Measurements from ENCODE around the gene PEPD. TPM values are rescaled to one million over a fixed set of nuclear protein-coding genes. Genes with fewer than 3 reads are reported as not detected.

PEPD gene
- total and polyA plus RNA-seq, 5 experiments from 2014 or later = 31.6 to 139 (median 117) TPM

DNA sequence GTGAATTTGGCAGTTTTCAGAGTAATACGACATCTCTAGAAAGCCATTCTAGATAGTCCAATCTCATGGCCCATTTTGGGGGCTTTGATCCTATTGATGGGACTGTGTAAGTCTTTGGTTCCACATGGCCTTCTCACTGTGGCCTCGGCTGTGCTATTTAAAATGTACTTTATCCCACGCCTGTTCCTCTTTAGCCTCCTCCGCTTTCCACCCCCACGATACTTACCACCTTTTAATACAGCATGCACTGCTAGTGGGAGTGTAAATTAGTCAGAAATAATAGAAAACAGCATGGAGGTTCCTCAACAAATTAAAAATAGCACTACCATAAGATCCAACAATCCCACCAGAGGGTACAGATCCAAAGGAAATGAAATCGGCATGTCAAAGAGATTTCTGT is 176.4 kb downstream of the PEPD start:
- Mint-ChIP-seq H3K27ac (no peak overlapping the region), H3K27me3 (peaks cover 9 to 63% (median 37%) of the 10 kb centered on the region in 5 donors), H3K4me3 (no peak overlapping the region), H3K36me3 (no peaks in the 10 kb centered on the region), H3K4me1 (peaks cover 0 to 2% (median 0%) of the 10 kb centered on the region in 4 donors), H3K9me3 (no peaks in the 10 kb centered on the region)
- POLR2A ChIA-PET = no interaction called here
- no peak for ATAC-seq
- DNase-seq = no peak

DNA sequence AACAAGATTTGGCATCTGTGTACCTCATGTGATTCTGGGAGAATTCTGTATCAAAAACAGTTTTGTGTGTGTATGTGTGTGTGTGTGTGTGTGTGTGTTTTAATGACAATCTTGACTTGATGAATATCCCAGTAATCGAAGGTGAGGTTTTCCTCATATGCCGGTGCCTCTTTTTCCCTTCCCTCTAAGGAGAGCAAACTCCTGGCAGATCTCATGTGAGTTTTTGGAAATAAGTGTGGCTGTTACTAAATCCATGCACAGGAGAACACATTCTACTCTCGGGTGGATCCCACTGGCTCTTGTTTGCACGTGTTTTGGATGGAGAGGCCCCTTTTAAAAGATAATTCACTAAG is 177.0 kb downstream of the PEPD start:
- peaks cover 9 to 59% (median 37%) of the 10 kb centered on the region in 5 donors for H3K27me3 Mint-ChIP-seq
- no peaks in the 10 kb centered on the region for H3K9me3 Mint-ChIP-seq
- H3K27ac Mint-ChIP-seq = no peak overlapping the region
- H3K4me3 Mint-ChIP-seq = no peak overlapping the region
- no peak for DNase-seq
- no peak for ATAC-seq
- H3K36me3 Mint-ChIP-seq = no peaks in the 10 kb centered on the region
- POLR2A ChIA-PET = no interaction called here
- H3K4me1 Mint-ChIP-seq = peaks cover 0 to 2% (median 0%) of the 10 kb centered on the region in 4 donors

- DNase-seq (no peak), ATAC-seq (no peak)
- Mint-ChIP-seq H3K27me3 (peaks cover 9 to 64% (median 37%) of the 10 kb centered on the region in 5 donors), H3K4me3 (no peak overlapping the region), H3K9me3 (no peaks in the 10 kb centered on the region), H3K4me1 (peaks cover 0 to 2% (median 0%) of the 10 kb centered on the region in 4 donors), H3K36me3 (no peaks in the 10 kb centered on the region), H3K27ac (no peak overlapping the region)
- POLR2A ChIA-PET = no interaction called here
These were observed 177.6 kb downstream of the PEPD start for GRCh38 chr19:33343859-33344572.

DNA sequence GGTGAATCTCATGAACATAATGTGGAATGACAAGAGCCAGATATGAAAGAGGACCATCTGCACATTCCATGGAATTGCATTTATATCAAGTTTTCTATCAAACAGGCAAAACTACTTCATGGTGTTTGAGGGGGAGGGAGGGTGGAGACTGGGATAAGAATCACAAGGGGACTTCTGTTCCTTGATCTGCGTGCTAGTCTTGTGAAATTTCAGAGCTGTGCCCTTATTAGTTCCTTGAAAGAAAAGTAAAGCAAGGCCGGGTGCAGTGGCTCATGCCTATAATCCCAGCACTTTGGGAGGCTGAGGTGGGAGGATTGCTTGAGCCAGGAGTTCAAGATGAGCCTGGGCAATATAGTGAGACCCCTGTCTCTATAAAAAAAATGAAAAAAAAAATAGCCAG is 178.3 kb downstream of the PEPD start:
- POLR2A ChIA-PET = no interaction called here
- ATAC-seq = no peak
- Mint-ChIP-seq H3K36me3 (no peaks in the 10 kb centered on the region), H3K9me3 (no peaks in the 10 kb centered on the region), H3K27ac (no peak overlapping the region), H3K4me3 (no peak overlapping the region), H3K4me1 (peaks cover 0 to 2% (median 0%) of the 10 kb centered on the region in 4 donors), H3K27me3 (peaks cover 8 to 65% (median 41%) of the 10 kb centered on the region in 5 donors)
- DNase-seq = no peak

- no peaks in the 10 kb centered on the region for H3K36me3 Mint-ChIP-seq
- H3K27me3 Mint-ChIP-seq = peaks cover 13 to 46% (median 38%) of the 10 kb centered on the region in 5 donors
- ATAC-seq (no peak), DNase-seq (no peak)
- POLR2A ChIA-PET = no interaction called here
- peaks cover 0 to 2% (median 0%) of the 10 kb centered on the region in 9 donors for H3K9me3 Mint-ChIP-seq
- H3K4me3 Mint-ChIP-seq = no peak overlapping the region
- H3K27ac Mint-ChIP-seq = no peak overlapping the region
- H3K4me1 Mint-ChIP-seq = peaks cover 0 to 2% (median 0%) of the 10 kb centered on the region in 4 donors
These were observed 180.6 kb downstream of the PEPD start for GRCh38 chr19:33340991-33341390.

DNA sequence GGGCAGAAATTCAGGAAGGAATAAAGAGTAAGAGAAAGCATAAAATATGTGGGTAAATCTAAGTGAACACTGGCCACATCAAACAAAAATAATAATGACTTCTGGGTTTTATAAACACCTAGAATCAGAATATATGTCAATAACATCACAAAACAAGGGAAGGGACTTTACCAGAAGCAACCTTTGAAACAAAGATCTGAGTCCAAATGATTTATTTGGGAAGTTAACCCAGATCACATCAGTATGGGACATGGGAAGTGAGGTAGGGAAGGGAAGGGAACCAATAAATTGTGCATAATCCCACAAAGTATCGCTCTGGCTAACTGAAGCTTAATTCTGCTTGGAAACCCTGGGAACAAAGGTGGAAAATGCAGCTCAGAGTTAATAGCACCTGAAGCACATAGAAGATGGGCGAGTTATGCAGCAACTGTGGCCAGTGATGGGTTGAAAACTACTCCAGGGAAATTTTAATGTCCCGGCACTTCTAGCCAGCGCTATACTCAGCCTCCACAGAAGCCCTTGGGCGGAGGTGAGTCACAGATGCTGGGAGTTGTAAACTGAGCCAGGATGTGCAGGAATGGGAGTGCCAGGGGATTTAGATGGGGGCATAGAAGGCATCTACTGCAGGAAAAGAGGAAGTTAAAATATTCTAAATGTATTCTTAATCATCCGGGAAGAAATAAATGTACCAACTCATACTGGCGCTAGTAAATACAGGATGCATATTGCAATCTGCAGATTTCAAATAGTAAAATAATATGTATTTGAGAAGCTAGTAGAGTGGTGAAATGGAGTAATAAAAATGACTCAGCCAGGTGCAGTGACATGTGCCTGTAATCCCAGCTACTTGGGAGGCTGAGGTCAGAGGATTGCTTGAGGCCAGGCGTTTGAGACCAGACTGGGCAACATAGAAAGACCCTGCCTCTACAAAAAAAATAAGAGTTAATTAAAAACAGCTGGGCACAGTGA is 182.3 kb downstream of the PEPD start:
- H3K27me3 Mint-ChIP-seq = peaks cover 9 to 29% (median 25%) of the 10 kb centered on the region in 5 donors
- ATAC-seq = no peak

More for the DNA sequence above, 182.3 kb downstream of the PEPD start:
- H3K4me1 Mint-ChIP-seq = peaks cover 0 to under 1% (median 0%) of the 10 kb centered on the region in 4 donors
- no peak overlapping the region for H3K4me3 Mint-ChIP-seq
- POLR2A ChIA-PET = no interaction called here
- H3K9me3 Mint-ChIP-seq = peaks cover 0 to 2% (median 0%) of the 10 kb centered on the region in 9 donors
- H3K36me3 Mint-ChIP-seq = no peaks in the 10 kb centered on the region
- H3K27ac Mint-ChIP-seq = no peak overlapping the region
- no peak for DNase-seq

Other genes starting within 250 kb of the PEPD start
- gene CEBPA, start 219.3 kb downstream of the PEPD start, total RNA-seq = under 1 TPM; 0.66 to 0.99 TPM
- gene CEBPA, start 219.3 kb downstream of the PEPD start, polyA plus RNA-seq = 1 to 10 TPM in 1 of 3 donors, under 1 TPM in 1, not detected in 1; 0.08 to 1.3 TPM
- 10 to 100 TPM; 29.4 to 30.0 TPM for gene CEBPG, start 148.1 kb downstream of the PEPD start, total RNA-seq
- 1 to 10 TPM; 4.5 to 9.3 (median 4.8) TPM for gene CEBPG, start 148.1 kb downstream of the PEPD start, polyA plus RNA-seq
- not detected for gene CHST8, start 100.2 kb upstream of the PEPD start, total RNA-seq
- not detected for gene CHST8, start 100.2 kb upstream of the PEPD start, polyA plus RNA-seq